Measurements from ENCODE around the gene TEX13A.

Gene TEX13A

GRCh38 chrX:105210258-105210657 lies 10.2 kb downstream of the TEX13A start:
- no peak overlapping the region for H2BK5ac ChIP-seq (ENCODE audit: low read depth, low read length, poor library complexity, severe bottlenecking)
- no peaks in the 10 kb centered on the region for H3K36me3 ChIP-seq (ENCODE audit: control insufficient read depth in 1 of 2, insufficient read depth in 2 of 2, low read depth in 1 of 2, low read length in 2 of 2)
- no peaks in the 10 kb centered on the region for H3K79me1 ChIP-seq (replicated peaks; ENCODE audit: low read length, poor library complexity, severe bottlenecking)
- no peak overlapping the region for H3K18ac ChIP-seq (ENCODE audit: low read depth in 1 of 2, low read length in 2 of 2)
- no peak overlapping the region for H3K4me3 ChIP-seq (ENCODE audit: insufficient read depth in 1 of 2, low read depth in 1 of 2, low read length in 2 of 2)
- no peak overlapping the region for H4K91ac ChIP-seq (ENCODE audit: low read length)
- H2AK5ac ChIP-seq (ENCODE audit: low read length, severe bottlenecking): no peak overlapping the region
- no peak overlapping the region for H3K23ac ChIP-seq (ENCODE audit: low read length in 2 of 2)
- H3K14ac ChIP-seq (ENCODE audit: low read length in 2 of 2): no peak overlapping the region
- H3K27ac ChIP-seq (ENCODE audit: low read length, poor library complexity, severe bottlenecking): no peak overlapping the region
- WGBS: no CpG with 5 or more reads among the region's 2 CpGs
- H2AFZ ChIP-seq (ENCODE audit: low read depth, low read length): no peak overlapping the region
- H3K4me2 ChIP-seq (ENCODE audit: low read length, poor library complexity, severe bottlenecking): no peak overlapping the region
- H3K9ac ChIP-seq (ENCODE audit: low read length): no peak overlapping the region
- H3K4ac ChIP-seq (ENCODE audit: low read depth in 1 of 2, low read length in 2 of 2): no peak overlapping the region
- H4K8ac ChIP-seq (ENCODE audit: low read length): no peak overlapping the region
- DNase-seq: no peak
- H3K27me3 ChIP-seq (ENCODE audit: control insufficient read depth in 1 of 2, insufficient read depth in 1 of 2, low read length in 2 of 2): peaks cover 0 to 24% of the 10 kb centered on the region in 2 experiments
- no peaks in the 10 kb centered on the region for H3K9me3 ChIP-seq (ENCODE audit: control insufficient read depth, low read length)
- no peak overlapping the region for H2BK120ac ChIP-seq (ENCODE audit: low read depth, low read length)
- H2BK12ac ChIP-seq (ENCODE audit: low read length in 2 of 2): no peak overlapping the region
- H3K4me1 ChIP-seq (ENCODE audit: control insufficient read depth, insufficient read depth, low read depth, low read length): peaks cover 3% of the 10 kb centered on the region
- no peak overlapping the region for H2BK15ac ChIP-seq (ENCODE audit: low read depth, poor library complexity, severe bottlenecking)

DNA sequence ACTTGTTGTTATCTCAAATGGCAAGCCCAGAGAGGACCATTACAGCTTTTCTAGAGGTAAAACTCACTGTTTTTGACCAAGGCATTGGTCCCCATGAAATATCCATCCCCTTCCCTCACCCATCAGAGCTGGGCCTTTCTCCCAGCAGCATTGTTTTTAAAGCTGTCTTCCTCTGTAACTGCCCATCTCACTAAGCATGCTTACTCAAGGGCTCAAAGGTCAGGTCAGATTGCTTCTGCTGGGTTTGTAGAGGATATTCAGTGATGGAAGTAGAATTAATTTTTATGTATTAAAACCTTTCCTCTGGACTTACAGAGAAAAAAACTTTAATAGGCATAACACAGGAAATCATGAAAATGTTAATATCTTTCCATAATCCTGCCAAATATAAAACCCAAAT lies 11.1 kb downstream of the TEX13A start:
- no peak overlapping the region for H2AK5ac ChIP-seq (ENCODE audit: low read length, severe bottlenecking)
- H3K4ac ChIP-seq (ENCODE audit: low read depth in 1 of 2, low read length in 2 of 2): no peak overlapping the region
- H4K91ac ChIP-seq (ENCODE audit: low read length): no peak overlapping the region
- H2BK15ac ChIP-seq (ENCODE audit: low read depth, poor library complexity, severe bottlenecking): no peak overlapping the region
- H3K9me3 ChIP-seq (ENCODE audit: control insufficient read depth, low read length): no peaks in the 10 kb centered on the region
- no peak for DNase-seq
- H3K4me1 ChIP-seq (ENCODE audit: control insufficient read depth, insufficient read depth, low read depth, low read length): peaks cover 3% of the 10 kb centered on the region
- peaks cover 0 to 24% of the 10 kb centered on the region in 2 experiments for H3K27me3 ChIP-seq (ENCODE audit: control insufficient read depth in 1 of 2, insufficient read depth in 1 of 2, low read length in 2 of 2)
- no peak overlapping the region for H3K14ac ChIP-seq (ENCODE audit: low read length in 2 of 2)
- H3K23ac ChIP-seq (ENCODE audit: low read length in 2 of 2): no peak overlapping the region
- no peak overlapping the region for H2BK120ac ChIP-seq (ENCODE audit: low read depth, low read length)
- no peak overlapping the region for H2BK12ac ChIP-seq (ENCODE audit: low read length in 2 of 2)
- H3K4me2 ChIP-seq (ENCODE audit: low read length, poor library complexity, severe bottlenecking): no peak overlapping the region
- no peak overlapping the region for H3K9ac ChIP-seq (ENCODE audit: low read length)
- H2BK5ac ChIP-seq (ENCODE audit: low read depth, low read length, poor library complexity, severe bottlenecking): no peak overlapping the region
- no peak overlapping the region for H3K4me3 ChIP-seq (ENCODE audit: insufficient read depth in 1 of 2, low read depth in 1 of 2, low read length in 2 of 2)
- H3K79me1 ChIP-seq (replicated peaks; ENCODE audit: low read length, poor library complexity, severe bottlenecking): no peaks in the 10 kb centered on the region
- H4K8ac ChIP-seq (ENCODE audit: low read length): no peak overlapping the region
- no peak overlapping the region for H3K27ac ChIP-seq (ENCODE audit: low read length, poor library complexity, severe bottlenecking)
- H2AFZ ChIP-seq (ENCODE audit: low read depth, low read length): no peak overlapping the region
- H3K36me3 ChIP-seq (ENCODE audit: control insufficient read depth in 1 of 2, insufficient read depth in 2 of 2, low read depth in 1 of 2, low read length in 2 of 2): no peaks in the 10 kb centered on the region
- H3K18ac ChIP-seq (ENCODE audit: low read depth in 1 of 2, low read length in 2 of 2): no peak overlapping the region

- Histone ChIP-seq H3K14ac (ENCODE audit: low read length in 2 of 2) (no peak overlapping the region), H3K23ac (ENCODE audit: low read length in 2 of 2) (no peak overlapping the region), H3K4me3 (ENCODE audit: insufficient read depth in 1 of 2, low read depth in 1 of 2, low read length in 2 of 2) (no peak overlapping the region), H3K4ac (ENCODE audit: low read depth in 1 of 2, low read length in 2 of 2) (no peak overlapping the region), H3K4me1 (ENCODE audit: control insufficient read depth, insufficient read depth, low read depth, low read length) (no peaks in the 10 kb centered on the region), H3K27ac (ENCODE audit: low read length, poor library complexity, severe bottlenecking) (no peak overlapping the region), H4K91ac (ENCODE audit: low read length) (no peak overlapping the region), H3K9me3 (ENCODE audit: control insufficient read depth, low read length) (no peaks in the 10 kb centered on the region), H3K36me3 (ENCODE audit: control insufficient read depth in 1 of 2, insufficient read depth in 2 of 2, low read depth in 1 of 2, low read length in 2 of 2) (no peaks in the 10 kb centered on the region), H3K79me1 (replicated peaks; ENCODE audit: low read length, poor library complexity, severe bottlenecking) (no peaks in the 10 kb centered on the region), H4K8ac (ENCODE audit: low read length) (no peak overlapping the region), H3K4me2 (ENCODE audit: low read length, poor library complexity, severe bottlenecking) (no peak overlapping the region), H2BK15ac (ENCODE audit: low read depth, poor library complexity, severe bottlenecking) (no peak overlapping the region), H2BK5ac (ENCODE audit: low read depth, low read length, poor library complexity, severe bottlenecking) (no peak overlapping the region), H3K27me3 (ENCODE audit: control insufficient read depth in 1 of 2, insufficient read depth in 1 of 2, low read length in 2 of 2) (peaks cover 0 to 21% of the 10 kb centered on the region in 2 experiments), H2AFZ (ENCODE audit: low read depth, low read length) (no peak overlapping the region), H3K18ac (ENCODE audit: low read depth in 1 of 2, low read length in 2 of 2) (no peak overlapping the region), H3K9ac (ENCODE audit: low read length) (no peak overlapping the region), H2BK12ac (ENCODE audit: low read length in 2 of 2) (no peak overlapping the region), H2BK120ac (ENCODE audit: low read depth, low read length) (no peak overlapping the region), H2AK5ac (ENCODE audit: low read length, severe bottlenecking) (no peak overlapping the region)
- DNase-seq: peak; percentile 17
- no CpG with 5 or more reads among the region's 2 CpGs for WGBS
These were observed 28.6 kb downstream of the TEX13A start for GRCh38 chrX:105191878-105192277.

- Histone ChIP-seq H3K27me3 (ENCODE audit: control insufficient read depth in 1 of 2, insufficient read depth in 1 of 2, low read length in 2 of 2) (peaks cover 0 to 26% of the 10 kb centered on the region in 2 experiments), H2BK120ac (ENCODE audit: low read depth, low read length) (no peak overlapping the region), H2BK5ac (ENCODE audit: low read depth, low read length, poor library complexity, severe bottlenecking) (no peak overlapping the region), H3K4me1 (ENCODE audit: control insufficient read depth, insufficient read depth, low read depth, low read length) (no peaks in the 10 kb centered on the region), H3K4me2 (ENCODE audit: low read length, poor library complexity, severe bottlenecking) (no peak overlapping the region), H3K79me1 (replicated peaks; ENCODE audit: low read length, poor library complexity, severe bottlenecking) (no peaks in the 10 kb centered on the region), H2BK12ac (ENCODE audit: low read length in 2 of 2) (no peak overlapping the region), H3K18ac (ENCODE audit: low read depth in 1 of 2, low read length in 2 of 2) (no peak overlapping the region), H3K14ac (ENCODE audit: low read length in 2 of 2) (no peak overlapping the region), H4K91ac (ENCODE audit: low read length) (no peak overlapping the region), H3K4ac (ENCODE audit: low read depth in 1 of 2, low read length in 2 of 2) (no peak overlapping the region), H3K9me3 (ENCODE audit: control insufficient read depth, low read length) (no peaks in the 10 kb centered on the region), H2AFZ (ENCODE audit: low read depth, low read length) (no peak overlapping the region), H3K9ac (ENCODE audit: low read length) (no peak overlapping the region), H4K8ac (ENCODE audit: low read length) (no peak overlapping the region), H3K23ac (ENCODE audit: low read length in 2 of 2) (no peak overlapping the region), H3K36me3 (ENCODE audit: control insufficient read depth in 1 of 2, insufficient read depth in 2 of 2, low read depth in 1 of 2, low read length in 2 of 2) (no peaks in the 10 kb centered on the region), H2BK15ac (ENCODE audit: low read depth, poor library complexity, severe bottlenecking) (no peak overlapping the region), H3K4me3 (ENCODE audit: insufficient read depth in 1 of 2, low read depth in 1 of 2, low read length in 2 of 2) (no peak overlapping the region), H2AK5ac (ENCODE audit: low read length, severe bottlenecking) (no peak overlapping the region), H3K27ac (ENCODE audit: low read length, poor library complexity, severe bottlenecking) (no peak overlapping the region)
- WGBS: no CpG with 5 or more reads among the region's 2 CpGs
- DNase-seq: peak; percentile 32
These were observed 30.1 kb downstream of the TEX13A start for GRCh38 chrX:105190252-105190853.

Measured in mesenchymal stem cell (in vitro differentiated cells and primary cell).